IMR-90 (cell line): ENCODE results near the gene PTPN3. TPM values are rescaled to one million over a fixed set of nuclear protein-coding genes. Genes with fewer than 3 reads are reported as not detected.

ENCODE experiments used
- ATAC-seq: fragments of 200-7000 bp; cut with Tn5 transposase; 2 replicates; pipeline ENCODE4 v1.9.1; 2020; ENCODE audit warnings: low read depth, mild to moderate bottlenecking, moderate library complexity
- BruUV-seq: library from RNA; stranded (reverse); fragments of 400-500 nt; replicated peaks from 2 replicates; lab custom pipeline; 2021; lab: Mats Ljungman, UMichigan
- CTCF ChIA-PET: fragments of 300-600 bp; formaldehyde crosslinking; extraction: SDS; loops from one replicate; lab custom pipeline; 2021; ENCODE audit warnings: antibody characterized with exemption; lab: Yijun Ruan, JAX
- POLR2A ChIA-PET: fragments of 300-600 bp; sonication (Branson Sonifier 250); formaldehyde crosslinking; loops from one replicate; lab custom pipeline; 2022; ENCODE audit warnings: antibody characterized with exemption; ENCODE audit not compliant: unreplicated experiment; lab: Charles Lee
- DNase-seq: peaks from one replicate; pipeline ENCODE4 v3.0.0; 2013
- H2AFZ ChIP-seq: replicated peaks from 2 replicates; pipeline ENCODE3; 2013; ENCODE audit warnings: low read length, mild to moderate bottlenecking; ENCODE audit not compliant: poor library complexity
- H2AK5ac ChIP-seq: 2 replicates; pipeline ENCODE4 v1.6.1; 2013; ENCODE audit warnings: low read depth, low read length, inconsistent platforms
- H2AK9ac ChIP-seq: replicated peaks from 2 replicates; pipeline ENCODE3; 2013; ENCODE audit warnings: mild to moderate bottlenecking, low read depth, low read length, moderate library complexity; ENCODE audit not compliant: poor library complexity
- H2BK120ac ChIP-seq: 2 replicates; pipeline ENCODE4 v1.6.1; 2013; ENCODE audit warnings: low read depth, low read length, inconsistent platforms
- H2BK15ac ChIP-seq: 3 replicates; pipeline ENCODE4 v1.6.1; 2013; ENCODE audit warnings: low read depth, low read length, inconsistent platforms
- H2BK20ac ChIP-seq: 2 replicates; pipeline ENCODE4 v1.6.1; 2013; ENCODE audit warnings: low read depth, mild to moderate bottlenecking, inconsistent platforms, low read length, moderate library complexity
- H2BK5ac ChIP-seq: 2 replicates; pipeline ENCODE4 v1.6.1; 2013; ENCODE audit warnings: mild to moderate bottlenecking, low read depth, low read length, inconsistent platforms; ENCODE audit not compliant: poor library complexity, severe bottlenecking
- H3K14ac ChIP-seq: replicated peaks from 2 replicates; pipeline ENCODE4 v1.6.1; 2013; ENCODE audit warnings: low read depth, low read length, inconsistent platforms
- H3K18ac ChIP-seq: 2 replicates; pipeline ENCODE4 v1.6.1; 2013; ENCODE audit warnings: low read depth, low read length, control low read depth
- H3K23ac ChIP-seq: 2 replicates; pipeline ENCODE4 v1.6.1; 2013; ENCODE audit warnings: low read depth, low read length, inconsistent platforms
- H3K27ac ChIP-seq: 2 replicates; pipeline ENCODE4 v1.5.1; 2013; ENCODE audit warnings: mild to moderate bottlenecking, control low read depth, low read length; ENCODE audit not compliant: insufficient read depth
- H3K27me3 ChIP-seq: 2 replicates; pipeline ENCODE4 v1.6.1; 2013; ENCODE audit warnings: low read length; ENCODE audit not compliant: control insufficient read depth, insufficient read depth
- H3K36me3 ChIP-seq: 2 replicates; pipeline ENCODE4 v1.6.1; 2013; ENCODE audit warnings: low read length, mixed read lengths; ENCODE audit not compliant: control insufficient read depth, insufficient read depth
- H3K4ac ChIP-seq: 2 replicates; pipeline ENCODE4 v1.6.1; 2013; ENCODE audit warnings: low read depth, low read length, inconsistent platforms
- H3K4me1 ChIP-seq: 2 replicates; pipeline ENCODE4 v1.6.1; 2013; ENCODE audit warnings: low read length, mixed read lengths; ENCODE audit not compliant: control insufficient read depth, insufficient read depth
- H3K4me2 ChIP-seq: 2 replicates; pipeline ENCODE4 v1.6.1; 2013; ENCODE audit warnings: low read depth, mild to moderate bottlenecking, control low read depth, low read length, moderate library complexity
- H3K4me3 ChIP-seq: 2 replicates; pipeline ENCODE4 v1.5.1; 2013; ENCODE audit warnings: low read depth, mild to moderate bottlenecking, control low read depth, low read length, moderate library complexity; ENCODE audit not compliant: insufficient read depth
- H3K56ac ChIP-seq: 2 replicates; pipeline ENCODE4 v1.6.1; 2013; ENCODE audit warnings: low read length, inconsistent platforms; ENCODE audit not compliant: insufficient read depth; ENCODE audit errors: extremely low read depth
- H3K79me1 ChIP-seq, 2 experiments: 2 replicates each; pipeline ENCODE4 v1.6.1; 2013; ENCODE audit warnings: low read length in 2 of 2, inconsistent platforms in 1 of 2, low read depth in 1 of 2
- H3K9ac ChIP-seq: 2 replicates; pipeline ENCODE4 v1.6.1; 2013; ENCODE audit warnings: low read depth, low read length, control low read depth
- H3K9me1 ChIP-seq: 2 replicates; pipeline ENCODE4 v1.6.1; 2013; ENCODE audit warnings: low read length, inconsistent platforms; ENCODE audit not compliant: insufficient read depth
- H3K9me3 ChIP-seq: 2 replicates; pipeline ENCODE4 v1.6.1; 2013; ENCODE audit warnings: low read length; ENCODE audit not compliant: control insufficient read depth, insufficient read depth
- H4K20me1 ChIP-seq: 2 replicates; pipeline ENCODE4 v1.6.1; 2013; ENCODE audit warnings: low read length, inconsistent platforms; ENCODE audit not compliant: insufficient read depth
- H4K5ac ChIP-seq: 2 replicates; pipeline ENCODE4 v1.6.1; 2013; ENCODE audit warnings: mild to moderate bottlenecking, low read depth, low read length, control low read depth
- H4K8ac ChIP-seq, 2 experiments: 2 replicates each; pipeline ENCODE4 v1.6.1; 2013; ENCODE audit warnings: low read depth in 2 of 2, low read length in 2 of 2, control low read depth in 1 of 2, inconsistent platforms in 1 of 2
- H4K91ac ChIP-seq: 2 replicates; pipeline ENCODE4 v1.6.1; 2013; ENCODE audit warnings: low read depth, low read length, inconsistent platforms; ENCODE audit not compliant: insufficient read depth
- BHLHE40 ChIP-seq: fragments of 150-350 bp; IDR thresholded peaks from 2 replicates; pipeline ENCODE4 v1.6.1; 2016; ENCODE audit warnings: mild to moderate bottlenecking, low read depth, low read length
- CEBPB ChIP-seq: IDR thresholded peaks from 2 replicates; pipeline ENCODE4 v1.6.1; 2012; ENCODE audit warnings: low read depth, low read length, improper control_type of control experiment
- CHD1 ChIP-seq: IDR thresholded peaks from 2 replicates; pipeline ENCODE4 v1.6.1; 2012; ENCODE audit warnings: low read depth, low read length, improper control_type of control experiment
- FOS ChIP-seq: fragments of 150-350 bp; IDR thresholded peaks from 2 replicates; pipeline ENCODE4 v1.6.1; 2016; ENCODE audit warnings: low read depth, low read length
- MAFK ChIP-seq: IDR thresholded peaks from 2 replicates; pipeline ENCODE4 v1.6.1; 2012; ENCODE audit warnings: low read depth, low read length, improper control_type of control experiment
- MAZ ChIP-seq: IDR thresholded peaks from 2 replicates; pipeline ENCODE4 v1.6.1; 2012; ENCODE audit warnings: low read depth, mild to moderate bottlenecking, low read length, improper control_type of control experiment, moderate library complexity, borderline replicate concordance
- MXI1 ChIP-seq: IDR thresholded peaks from 2 replicates; pipeline ENCODE4 v1.6.1; 2012; ENCODE audit warnings: low read depth, mild to moderate bottlenecking, low read length, moderate library complexity, borderline replicate concordance
- NFE2L2 ChIP-seq: fragments of 150-350 bp; IDR thresholded peaks from 2 replicates; pipeline ENCODE4 v1.6.1; 2016; ENCODE audit warnings: low read depth, mild to moderate bottlenecking, low read length
- POLR2A ChIP-seq: IDR thresholded peaks from 2 replicates; pipeline ENCODE4 v1.6.1; 2012; ENCODE audit warnings: mild to moderate bottlenecking, low read depth, low read length
- RAD21 ChIP-seq: IDR thresholded peaks from 2 replicates; pipeline ENCODE4 v1.6.1; 2012; ENCODE audit warnings: low read length, improper control_type of control experiment
- RCOR1 ChIP-seq: IDR thresholded peaks from 2 replicates; pipeline ENCODE4 v1.6.1; 2012; ENCODE audit warnings: mild to moderate bottlenecking, low read length, improper control_type of control experiment; ENCODE audit not compliant: insufficient replicate concordance
- RFX5 ChIP-seq: IDR thresholded peaks from 2 replicates; pipeline ENCODE4 v1.8.0; 2012; ENCODE audit warnings: low read depth, mild to moderate bottlenecking, low read length, moderate library complexity
- SMC3 ChIP-seq: fragments of 150-350 bp; IDR thresholded peaks from 2 replicates; pipeline ENCODE4 v1.6.1; 2016; ENCODE audit warnings: low read depth, mild to moderate bottlenecking, antibody characterized with exemption, low read length, moderate library complexity
- WGBS, 2 experiments: methylation state at CpG; one replicate each; pipeline versions ENCODE4 v1.1.5 to v1.1.7; 2013; ENCODE audit warnings: missing lambda C conversion rate in 2 of 2; ENCODE audit not compliant: insufficient read length in 1 of 2; ENCODE audit errors: extremely low coverage in 2 of 2; 5-methylcytosine and 5-hydroxymethylcytosine counted together
- dilution Hi-C: fragments of 300-500 bp; cut with HindIII; formaldehyde crosslinking; loops from one replicate; pipeline ENCODE4 v1.14.3; 2018; ENCODE audit warnings: low sequenced_read_pairs; ENCODE audit not compliant: unreplicated experiment
- in situ Hi-C: fragments of 300-500 bp; cut with MboI; formaldehyde crosslinking; loops from 3 replicates; pipeline ENCODE4 v1.14.3; 2019; ENCODE audit warnings: low sequenced_read_pairs, inconsistent platforms, mixed read lengths
- intact Hi-C: fragments of 100-400 bp; cut with micrococcal nuclease; formaldehyde crosslinking; loops from 2 replicates; pipeline ENCODE4 v1.10.0; 2022
- polyA plus RNA-seq, 3 experiments: library from polyadenylated mRNA; depleted of rRNA; stranded (reverse); fragments of >200 nt; gene quantifications; 2 replicates each; pipeline ENCODE4 v1.2.3, GENCODE V29; 2012; ENCODE audit warnings: low replicate concordance in 1 of 3
- total RNA-seq: library from RNA; depleted of rRNA; stranded (reverse); fragments of >200 nt; gene quantifications from 2 replicates; pipeline ENCODE4 v1.2.3, GENCODE V29; 2012
- TF ChIP-seq, protein P1 (sequence below): fragments of 150-350 bp; IDR thresholded peaks from 2 replicates; pipeline ENCODE4 v1.6.1; 2016; ENCODE audit warnings: low read depth, mild to moderate bottlenecking, low read length, moderate library complexity, borderline replicate concordance
- TF ChIP-seq, protein P2 (sequence below): conservative IDR thresholded peaks from 2 replicates; pipeline ENCODE4 v1.5.1; 2012; ENCODE audit warnings: mild to moderate bottlenecking, low read depth, low read length, improper control_type of control experiment
- TF ChIP-seq, protein P3 (sequence below): fragments of 150-350 bp; IDR thresholded peaks from 2 replicates; pipeline ENCODE4 v1.6.1; 2017; ENCODE audit warnings: mild to moderate bottlenecking, antibody characterized with exemption, low read length, low read depth

PTPN3 gene
- total and polyA plus RNA-seq, 2 of the 4 experiments (the other 2 are of a cell fraction), result 0.72 to 0.89 TPM

DNA sequence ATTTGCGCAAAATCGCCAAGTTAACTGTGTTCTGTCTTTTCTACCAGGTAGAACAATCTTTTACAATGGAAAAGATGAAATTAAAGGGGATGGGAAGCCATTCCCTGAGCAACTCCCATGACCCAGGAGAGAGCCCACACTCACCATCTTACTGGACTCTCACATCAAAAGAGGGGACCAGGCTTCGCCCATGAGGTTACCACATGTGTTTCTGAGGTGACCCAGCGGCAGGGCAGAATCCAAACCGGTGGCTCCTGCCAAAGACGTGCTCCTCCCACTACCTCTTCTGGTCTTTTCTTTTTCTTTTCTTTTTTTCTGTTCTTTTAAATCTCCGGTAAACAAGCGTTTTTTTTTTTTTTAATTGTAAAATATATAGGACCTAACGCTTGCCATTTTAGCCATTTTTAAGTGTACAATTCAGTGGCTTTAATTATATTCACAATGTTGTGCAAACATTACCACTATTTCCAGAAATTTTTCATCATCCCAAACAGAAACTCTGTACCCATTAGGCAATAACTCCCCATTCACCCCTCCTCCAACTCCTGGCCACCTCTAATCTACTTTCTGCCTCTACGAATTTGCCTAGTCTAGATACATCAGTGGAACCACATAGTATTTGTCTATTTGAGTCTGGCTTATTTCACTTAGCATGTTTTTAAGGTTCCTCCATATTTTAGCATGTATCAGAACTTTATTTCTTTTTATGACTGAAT, 19.3 kb downstream of the PTPN3 start:
- Histone ChIP-seq H3K4me3 (no peak overlapping the region), H2BK5ac (no peak overlapping the region), H2BK15ac (no peak overlapping the region), H4K8ac (no peak overlapping the region), H2BK120ac (no peak overlapping the region), H2AK9ac (no peak overlapping the region), H3K27me3 (no peaks in the 10 kb centered on the region; the same call in 1 of the 2 replicates), H3K9me1 (no peaks in the 10 kb centered on the region), H3K14ac (no peak overlapping the region), H3K36me3 (no peaks in the 10 kb centered on the region), H4K20me1 (no peaks in the 10 kb centered on the region), H2AK5ac (no peak overlapping the region), H3K4me2 (no peak overlapping the region), H4K5ac (no peak overlapping the region), H4K91ac (no peak overlapping the region), H2AFZ (no peak overlapping the region), H2BK20ac (no peak overlapping the region), H3K27ac (no peak overlapping the region), H3K79me1 (no peaks in the 10 kb centered on the region), H3K9ac (no peak overlapping the region), H3K4ac (no peak overlapping the region), H3K18ac (no peak overlapping the region), H3K9me3 (no peaks in the 10 kb centered on the region), H3K4me1 (no peaks in the 10 kb centered on the region), H3K56ac (no peak overlapping the region), H3K23ac (no peak overlapping the region)
- dilution Hi-C loops (no loop called here), in situ Hi-C loops (no loop called here), intact Hi-C loops (no loop called here)
- no peak for ATAC-seq
- no peak for TF ChIP-seq POLR2A
- TF ChIP-seq NFE2L2, result no peak
- TF ChIP-seq, protein P1, sequence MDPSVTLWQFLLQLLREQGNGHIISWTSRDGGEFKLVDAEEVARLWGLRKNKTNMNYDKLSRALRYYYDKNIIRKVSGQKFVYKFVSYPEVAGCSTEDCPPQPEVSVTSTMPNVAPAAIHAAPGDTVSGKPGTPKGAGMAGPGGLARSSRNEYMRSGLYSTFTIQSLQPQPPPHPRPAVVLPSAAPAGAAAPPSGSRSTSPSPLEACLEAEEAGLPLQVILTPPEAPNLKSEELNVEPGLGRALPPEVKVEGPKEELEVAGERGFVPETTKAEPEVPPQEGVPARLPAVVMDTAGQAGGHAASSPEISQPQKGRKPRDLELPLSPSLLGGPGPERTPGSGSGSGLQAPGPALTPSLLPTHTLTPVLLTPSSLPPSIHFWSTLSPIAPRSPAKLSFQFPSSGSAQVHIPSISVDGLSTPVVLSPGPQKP, result no peak
- TF ChIP-seq RCOR1, result no peak
- no peak for TF ChIP-seq MXI1
- TF ChIP-seq, protein P2, sequence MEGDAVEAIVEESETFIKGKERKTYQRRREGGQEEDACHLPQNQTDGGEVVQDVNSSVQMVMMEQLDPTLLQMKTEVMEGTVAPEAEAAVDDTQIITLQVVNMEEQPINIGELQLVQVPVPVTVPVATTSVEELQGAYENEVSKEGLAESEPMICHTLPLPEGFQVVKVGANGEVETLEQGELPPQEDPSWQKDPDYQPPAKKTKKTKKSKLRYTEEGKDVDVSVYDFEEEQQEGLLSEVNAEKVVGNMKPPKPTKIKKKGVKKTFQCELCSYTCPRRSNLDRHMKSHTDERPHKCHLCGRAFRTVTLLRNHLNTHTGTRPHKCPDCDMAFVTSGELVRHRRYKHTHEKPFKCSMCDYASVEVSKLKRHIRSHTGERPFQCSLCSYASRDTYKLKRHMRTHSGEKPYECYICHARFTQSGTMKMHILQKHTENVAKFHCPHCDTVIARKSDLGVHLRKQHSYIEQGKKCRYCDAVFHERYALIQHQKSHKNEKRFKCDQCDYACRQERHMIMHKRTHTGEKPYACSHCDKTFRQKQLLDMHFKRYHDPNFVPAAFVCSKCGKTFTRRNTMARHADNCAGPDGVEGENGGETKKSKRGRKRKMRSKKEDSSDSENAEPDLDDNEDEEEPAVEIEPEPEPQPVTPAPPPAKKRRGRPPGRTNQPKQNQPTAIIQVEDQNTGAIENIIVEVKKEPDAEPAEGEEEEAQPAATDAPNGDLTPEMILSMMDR, result no peak
- no peak for TF ChIP-seq SMC3
- no peak for TF ChIP-seq RFX5
- TF ChIP-seq MAFK, result no peak
- TF ChIP-seq FOS, result no peak
- no peak for TF ChIP-seq RAD21
- TF ChIP-seq BHLHE40, result no peak
- TF ChIP-seq, protein P3, sequence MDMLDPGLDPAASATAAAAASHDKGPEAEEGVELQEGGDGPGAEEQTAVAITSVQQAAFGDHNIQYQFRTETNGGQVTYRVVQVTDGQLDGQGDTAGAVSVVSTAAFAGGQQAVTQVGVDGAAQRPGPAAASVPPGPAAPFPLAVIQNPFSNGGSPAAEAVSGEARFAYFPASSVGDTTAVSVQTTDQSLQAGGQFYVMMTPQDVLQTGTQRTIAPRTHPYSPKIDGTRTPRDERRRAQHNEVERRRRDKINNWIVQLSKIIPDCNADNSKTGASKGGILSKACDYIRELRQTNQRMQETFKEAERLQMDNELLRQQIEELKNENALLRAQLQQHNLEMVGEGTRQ, result no peak
- TF ChIP-seq MAZ, result no peak
- TF ChIP-seq CHD1, result no peak
- no peak for TF ChIP-seq CEBPB
- ChIA-PET CTCF (no interaction called here), POLR2A (no interaction called here)
- DNase-seq, result no peak
- no CpG with 5 or more reads among the region's 10 CpGs for WGBS, 2 experiments
- no TSS peak for BruUV-seq
